DND-41 (cell line): ENCODE measurements around the gene SLC23A1.
"Not testable (repeated sequence)": the region's sequence is repeated elsewhere in the genome, so short reads cannot be mapped to it uniquely, and the experiment has no call there.

Experiments used
- EZH2 ChIP-seq: IDR thresholded peaks from 3 replicates; pipeline ENCODE4 v1.6.1; 2012; ENCODE audit warnings: borderline replicate concordance, low read depth, mild to moderate bottlenecking, moderate library complexity, low read length, inconsistent platforms; ENCODE audit not compliant: severe bottlenecking
- TF ChIP-seq, protein P1 (sequence below): IDR thresholded peaks from 2 replicates; pipeline ENCODE4 v1.5.1; 2012; ENCODE audit warnings: borderline replicate concordance, low read length, moderate library complexity, mild to moderate bottlenecking; ENCODE audit not compliant: poor library complexity, severe bottlenecking; ENCODE audit errors: extremely low read depth

DNA sequence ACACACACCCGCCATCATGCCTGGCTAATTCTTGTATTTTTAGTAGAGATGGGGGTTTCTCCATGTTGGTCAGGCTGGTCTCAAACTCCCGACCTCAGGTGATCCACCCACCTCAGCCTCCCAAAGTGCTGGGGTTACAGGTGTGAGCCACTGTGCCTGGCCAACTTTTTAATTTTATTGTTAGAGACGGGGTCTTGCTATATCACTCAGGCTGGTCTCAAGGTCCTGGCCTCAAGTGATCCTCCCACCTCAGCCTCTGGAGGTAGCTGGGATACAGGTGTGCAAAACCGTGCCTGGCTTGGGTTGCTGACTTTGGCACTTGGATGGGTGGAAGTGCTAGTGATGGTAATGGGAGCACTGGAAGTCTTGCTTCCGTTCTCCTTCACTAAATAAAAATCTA, 26.0 kb upstream of the SLC23A1 start:
- TF ChIP-seq, protein P1, sequence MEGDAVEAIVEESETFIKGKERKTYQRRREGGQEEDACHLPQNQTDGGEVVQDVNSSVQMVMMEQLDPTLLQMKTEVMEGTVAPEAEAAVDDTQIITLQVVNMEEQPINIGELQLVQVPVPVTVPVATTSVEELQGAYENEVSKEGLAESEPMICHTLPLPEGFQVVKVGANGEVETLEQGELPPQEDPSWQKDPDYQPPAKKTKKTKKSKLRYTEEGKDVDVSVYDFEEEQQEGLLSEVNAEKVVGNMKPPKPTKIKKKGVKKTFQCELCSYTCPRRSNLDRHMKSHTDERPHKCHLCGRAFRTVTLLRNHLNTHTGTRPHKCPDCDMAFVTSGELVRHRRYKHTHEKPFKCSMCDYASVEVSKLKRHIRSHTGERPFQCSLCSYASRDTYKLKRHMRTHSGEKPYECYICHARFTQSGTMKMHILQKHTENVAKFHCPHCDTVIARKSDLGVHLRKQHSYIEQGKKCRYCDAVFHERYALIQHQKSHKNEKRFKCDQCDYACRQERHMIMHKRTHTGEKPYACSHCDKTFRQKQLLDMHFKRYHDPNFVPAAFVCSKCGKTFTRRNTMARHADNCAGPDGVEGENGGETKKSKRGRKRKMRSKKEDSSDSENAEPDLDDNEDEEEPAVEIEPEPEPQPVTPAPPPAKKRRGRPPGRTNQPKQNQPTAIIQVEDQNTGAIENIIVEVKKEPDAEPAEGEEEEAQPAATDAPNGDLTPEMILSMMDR, result not testable (repeated sequence)
- TF ChIP-seq EZH2, result not testable (repeated sequence)
